Rectal smooth muscle tissue (tissue), 1 donor: ENCODE data around the gene C1orf50.

ENCODE experiments used
- H3K27ac ChIP-seq: one replicate; pipeline ENCODE4 v1.7.0; 2013; ENCODE audit warnings: low read depth, low read length, inconsistent platforms
- H3K27me3 ChIP-seq: one replicate; pipeline ENCODE4 v1.7.0; 2013; ENCODE audit warnings: low read length; ENCODE audit not compliant: control insufficient read depth, insufficient read depth
- H3K36me3 ChIP-seq: one replicate; pipeline ENCODE4 v1.7.0; 2013; ENCODE audit warnings: low read length; ENCODE audit not compliant: control insufficient read depth, insufficient read depth
- H3K4me1 ChIP-seq: one replicate; pipeline ENCODE4 v1.7.0; 2013; ENCODE audit warnings: low read length; ENCODE audit not compliant: control insufficient read depth, insufficient read depth
- H3K4me3 ChIP-seq: one replicate; pipeline ENCODE4 v1.7.0; 2013; ENCODE audit warnings: low read length
- H3K9ac ChIP-seq: one replicate; pipeline ENCODE4 v1.7.0; 2013; ENCODE audit warnings: low read length

Gene C1orf50

DNA sequence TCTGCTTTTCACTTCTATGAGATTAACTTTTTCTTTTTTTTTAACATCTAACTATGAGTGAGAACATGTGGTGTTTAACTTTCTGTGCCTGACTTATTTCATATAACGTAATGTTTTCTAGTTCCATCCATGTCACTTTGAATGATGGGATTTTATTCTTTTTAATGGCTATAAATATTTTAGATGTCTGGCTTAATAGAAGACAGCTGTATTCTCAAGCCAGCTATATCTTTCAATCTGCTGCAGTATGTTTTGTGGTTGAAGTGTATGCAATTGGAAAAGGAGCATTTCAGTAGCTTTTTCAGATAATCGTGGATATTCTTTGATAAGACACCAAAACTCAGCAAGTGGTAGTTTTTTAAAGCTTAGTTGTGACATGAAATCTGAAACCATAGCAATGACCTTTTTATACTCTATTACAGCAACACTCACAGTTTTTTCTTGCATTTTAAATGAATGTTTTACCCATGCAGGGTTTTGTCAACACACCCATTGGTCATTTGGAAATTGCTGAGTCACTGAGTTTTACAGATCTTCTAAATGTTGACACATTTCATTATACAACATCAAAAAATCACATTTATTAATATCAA, 55.8 kb downstream of the C1orf50 start:
- no peak overlapping the region for H3K4me3 ChIP-seq
- no peak overlapping the region for H3K9ac ChIP-seq
- no peaks in the 10 kb centered on the region for H3K36me3 ChIP-seq
- no peaks in the 10 kb centered on the region for H3K27me3 ChIP-seq
- no peak overlapping the region for H3K27ac ChIP-seq
- H3K4me1 ChIP-seq = peaks cover under 1% of the 10 kb centered on the region

DNA sequence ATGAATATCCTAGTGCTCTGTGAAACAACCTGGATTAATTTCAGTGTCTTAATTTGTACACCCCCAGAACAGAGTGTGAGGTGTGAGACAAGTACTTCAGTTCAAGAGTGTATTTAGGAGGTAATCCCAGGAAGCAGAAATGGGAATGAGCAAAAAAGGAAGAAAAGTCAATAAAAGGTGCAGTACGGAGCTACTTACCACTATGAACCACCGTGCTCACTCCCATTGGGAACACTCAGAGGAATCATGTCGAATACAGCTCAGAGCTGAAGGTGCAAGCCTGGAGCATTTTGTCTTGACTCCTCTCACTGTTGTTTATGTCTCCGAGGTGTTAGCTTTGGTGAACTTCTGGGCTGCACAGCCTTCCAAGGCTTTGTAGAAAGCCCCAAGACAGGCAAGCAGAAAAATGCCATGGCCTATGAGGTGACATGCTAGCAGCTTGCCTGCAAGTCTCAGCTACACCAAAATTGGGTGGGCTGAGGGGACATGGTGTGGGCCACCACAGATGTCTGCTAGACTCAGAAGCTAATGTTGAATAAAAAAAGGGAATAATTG, 57.5 kb downstream of the C1orf50 start:
- Histone ChIP-seq H3K4me1 (no peaks in the 10 kb centered on the region), H3K36me3 (no peaks in the 10 kb centered on the region), H3K27ac (no peak overlapping the region), H3K9ac (no peak overlapping the region), H3K27me3 (no peaks in the 10 kb centered on the region), H3K4me3 (no peak overlapping the region)

DNA sequence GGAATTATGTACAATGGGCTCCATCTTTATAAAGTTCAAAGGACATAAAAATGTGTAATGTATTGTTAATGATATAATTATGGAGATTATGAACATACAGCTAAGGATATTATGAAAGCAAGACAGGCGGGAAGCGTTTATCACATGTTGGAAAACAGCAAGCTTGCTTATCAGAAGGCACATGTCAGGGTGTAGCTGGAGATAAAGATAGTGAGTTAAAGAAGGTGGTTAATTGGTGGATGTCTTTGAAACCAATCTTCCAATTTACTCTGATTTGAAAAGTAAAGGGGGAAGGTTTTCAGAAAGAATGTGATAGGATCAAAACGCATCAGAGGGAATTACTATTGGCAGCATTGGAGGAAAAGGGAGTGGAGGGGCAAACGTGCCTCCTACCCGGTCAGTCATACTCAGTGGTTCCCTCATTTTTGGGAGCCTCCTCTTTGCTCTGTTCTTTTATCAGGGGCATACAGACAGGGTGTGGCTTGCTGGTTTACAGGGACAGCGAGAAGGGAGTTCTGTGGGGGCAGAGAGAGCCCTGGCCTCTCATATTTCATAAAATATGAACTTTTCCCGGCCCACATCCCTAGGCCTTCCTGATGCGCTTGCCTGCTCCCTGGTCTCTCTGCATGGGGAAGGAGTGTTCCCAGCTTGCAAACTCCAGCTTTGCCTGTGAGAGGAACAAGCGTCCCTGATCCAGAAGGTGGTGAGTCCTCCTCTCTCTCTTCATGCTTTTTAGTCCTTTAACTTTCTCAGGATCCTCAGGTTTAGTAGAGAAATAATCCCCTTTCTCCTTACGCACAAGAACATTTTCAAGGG, 58.2 kb downstream of the C1orf50 start:
- no peaks in the 10 kb centered on the region for H3K4me1 ChIP-seq
- H3K9ac ChIP-seq = no peak overlapping the region
- no peak overlapping the region for H3K27ac ChIP-seq
- no peaks in the 10 kb centered on the region for H3K36me3 ChIP-seq
- no peak overlapping the region for H3K4me3 ChIP-seq
- H3K27me3 ChIP-seq = no peaks in the 10 kb centered on the region
